Stimulated activated CD4-positive, alpha-beta T cell treated with anti-CD3 and anti-CD28 coated beads, TNF-alpha, amount 100 ng/mL, for 4 hours (primary cell): ENCODE results near the gene MRPL37.
"Not testable (repeated sequence)": the region's sequence is repeated elsewhere in the genome, so short reads cannot be mapped to it uniquely, and the experiment has no call there.

Experiments used
- DNase-seq, 3 experiments: peaks; one replicate each; pipeline ENCODE4 v3.0.0-alpha.2; 2020; ENCODE audit warnings: low read depth in 3 of 3

The MRPL37 gene

GRCh38 chr1:54172614-54173599 lies 27.1 kb upstream of the MRPL37 start:
- DNase-seq = no peak

GRCh38 chr1:54173681-54174080 lies 26.3 kb upstream of the MRPL37 start:
- no peak for DNase-seq

- DNase-seq = no peak
Measured at GRCh38 chr1:54174106-54174505, 25.9 kb upstream of the MRPL37 start.

GRCh38 chr1:54176621-54177327 lies 23.2 kb upstream of the MRPL37 start:
- DNase-seq = no peak

- DNase-seq = no peak
Measured at GRCh38 chr1:54177726-54178125, 22.2 kb upstream of the MRPL37 start.

GRCh38 chr1:54178296-54179070 lies 21.5 kb upstream of the MRPL37 start:
- DNase-seq = no peak

GRCh38 chr1:54180701-54181360 lies 19.1 kb upstream of the MRPL37 start:
- DNase-seq = no peak

GRCh38 chr1:54186056-54186455 lies 13.9 kb upstream of the MRPL37 start:
- no peak for DNase-seq

GRCh38 chr1:54188291-54188690 lies 11.7 kb upstream of the MRPL37 start:
- no peak for DNase-seq

- no peak for DNase-seq
Measured at GRCh38 chr1:54190526-54190925, 9.4 kb upstream of the MRPL37 start.

- no peak for DNase-seq
Measured at GRCh38 chr1:54191525-54191924, 8.4 kb upstream of the MRPL37 start.

GRCh38 chr1:54193453-54193852 lies 6.5 kb upstream of the MRPL37 start:
- DNase-seq = no peak

GRCh38 chr1:54199151-54199764 lies 709 bp upstream of the MRPL37 start:
- DNase-seq = no peak

- DNase-seq = no peak
Measured at GRCh38 chr1:54200519-54200997, 591 bp downstream of the MRPL37 start.

- DNase-seq = no peak
Measured at GRCh38 chr1:54204199-54204598, 4.2 kb downstream of the MRPL37 start.

- no peak for DNase-seq
Measured at GRCh38 chr1:54207287-54207686, 7.3 kb downstream of the MRPL37 start.

GRCh38 chr1:54207896-54208295 lies 7.9 kb downstream of the MRPL37 start:
- not testable (repeated sequence) for DNase-seq

GRCh38 chr1:54212872-54213271 lies 12.9 kb downstream of the MRPL37 start:
- no peak for DNase-seq

- DNase-seq = no peak
Measured at GRCh38 chr1:54215523-54215922, 15.6 kb downstream of the MRPL37 start.

GRCh38 chr1:54218883-54219687 lies 19.1 kb downstream of the MRPL37 start:
- no peak for DNase-seq
